Lower lobe of right lung (tissue), 2 donors: ENCODE data around the gene NUP214. TPM values are rescaled to one million over a fixed set of nuclear protein-coding genes. Genes with fewer than 3 reads are reported as not detected.
"Not testable (repeated sequence)": the region's sequence is repeated elsewhere in the genome, so short reads cannot be mapped to it uniquely, and the experiment has no call there.

Experiments
- ATAC-seq, 2 donors: fragments of 200-7000 bp; cut with Tn5 transposase; one replicate each; pipeline ENCODE4 v1.9.1; 2020 to 2022; ENCODE audit warnings: mild to moderate bottlenecking in 2 of 2, moderate library complexity in 2 of 2
- DNase-seq: peaks from one replicate; pipeline ENCODE4 v3.0.0-alpha.2; 2020
- H3K27ac ChIP-seq: fragments of 200-600 bp; one replicate; pipeline ENCODE4 v1.8.0; 2022
- H3K27me3 ChIP-seq: fragments of 200-600 bp; one replicate; pipeline ENCODE4 v1.8.0; 2022; ENCODE audit warnings: low read depth
- H3K36me3 ChIP-seq: fragments of 200-600 bp; one replicate; pipeline ENCODE4 v1.8.0; 2022; ENCODE audit warnings: mild to moderate bottlenecking
- H3K4me1 ChIP-seq: fragments of 200-600 bp; one replicate; pipeline ENCODE4 v1.8.0; 2022
- H3K4me3 ChIP-seq: fragments of 200-600 bp; one replicate; pipeline ENCODE4 v1.8.0; 2022; ENCODE audit warnings: mild to moderate bottlenecking
- H3K9me3 ChIP-seq: fragments of 200-600 bp; one replicate; pipeline ENCODE4 v1.8.0; 2022
- CTCF ChIP-seq: fragments of 200-600 bp; IDR thresholded peaks from one replicate; pipeline ENCODE4 v1.8.0; 2022; ENCODE audit warnings: antibody characterized with exemption, mild to moderate bottlenecking
- intact Hi-C: fragments of 100-400 bp; cut with DNase I; formaldehyde crosslinking; loops from one replicate; pipeline ENCODE4 v1.11.0; 2022
- total RNA-seq: library from RNA; stranded (reverse); fragmentation: NEBNext Ultra II Directional; extraction: Animal tissue kit (Norgen Biotek cat#: 25700); gene quantifications from one replicate; pipeline ENCODE4 v1.2.1, GENCODE V29; 2021
- donor health status: DM: no; HTN: yes; CAD: no; lungs with severe emphysema.

NUP214 gene
- total RNA-seq, 1 donor from 2014 or later, result 61.4 TPM

DNA sequence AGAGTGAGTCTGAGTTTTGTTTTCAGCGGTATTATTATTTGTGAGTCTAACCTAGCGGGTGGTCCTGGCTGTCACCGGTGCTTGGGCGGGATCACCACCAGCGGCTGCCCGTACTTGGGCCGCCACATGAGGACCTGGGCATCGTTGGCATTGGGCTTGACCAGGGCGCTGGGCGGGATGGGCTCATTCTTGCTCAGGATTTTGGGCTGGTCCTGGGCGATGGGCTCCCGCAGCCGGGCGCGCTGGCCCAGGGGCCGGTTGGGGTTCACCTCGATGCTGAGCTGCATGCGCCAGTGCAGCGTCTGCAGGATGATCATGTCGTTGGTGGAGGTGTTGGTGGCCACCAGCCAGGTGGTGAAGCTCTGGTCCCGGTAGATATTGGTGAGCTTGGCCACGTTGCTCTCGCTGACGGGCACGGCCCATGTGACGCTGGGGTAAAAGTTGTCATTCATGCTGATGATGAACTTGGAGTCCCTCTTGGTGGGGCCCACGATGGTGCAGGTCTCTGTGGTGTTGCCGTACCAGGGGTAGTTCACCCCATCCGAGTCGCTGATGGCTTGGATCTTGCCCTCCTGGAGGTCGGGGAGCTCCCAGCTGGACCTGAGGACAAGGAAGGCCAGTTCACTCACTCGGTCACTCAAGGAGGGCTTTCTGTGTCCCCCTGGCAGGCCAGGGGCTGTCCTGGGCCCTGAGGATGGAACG, 135.5 kb downstream of the NUP214 start:
- TF ChIP-seq CTCF, result no peak
- DNase-seq (no peak), ATAC-seq (no peak)
- intact Hi-C loops, result no loop called here
- Histone ChIP-seq H3K27ac (no peak overlapping the region), H3K27me3 (no peaks in the 10 kb centered on the region), H3K4me3 (no peak overlapping the region), H3K4me1 (peaks cover 45% of the 10 kb centered on the region), H3K36me3 (peaks cover 32% of the 10 kb centered on the region), H3K9me3 (no peaks in the 10 kb centered on the region)

- Histone ChIP-seq H3K36me3 (peaks cover 32% of the 10 kb centered on the region), H3K27me3 (no peaks in the 10 kb centered on the region), H3K27ac (no peak overlapping the region), H3K9me3 (no peaks in the 10 kb centered on the region), H3K4me3 (no peak overlapping the region), H3K4me1 (peaks cover 47% of the 10 kb centered on the region)
- intact Hi-C loops, result no loop called here
- TF ChIP-seq CTCF, result no peak
- ATAC-seq, result no peak
- DNase-seq, result no peak
Observed at GRCh38 chr9:131262327-131263032, 137.1 kb downstream of the NUP214 start.

DNA sequence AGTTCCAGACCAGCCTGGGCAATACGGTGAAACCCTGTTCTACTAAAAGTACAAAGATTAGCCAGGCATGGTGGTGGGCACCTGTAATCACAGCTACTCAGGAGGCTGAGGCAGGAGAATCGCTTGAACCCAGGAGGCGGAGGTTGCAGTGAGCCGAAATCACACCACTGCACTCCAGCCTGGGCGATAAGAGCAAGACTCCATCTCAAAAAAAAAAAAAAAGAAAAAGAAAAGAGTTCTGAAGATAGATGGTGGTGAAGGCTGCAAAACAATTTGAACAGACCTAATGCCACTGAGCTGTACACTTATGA, 137.6 kb downstream of the NUP214 start:
- peaks cover 44% of the 10 kb centered on the region for H3K4me1 ChIP-seq
- ATAC-seq, DNase-seq, H3K4me3 ChIP-seq, H3K27me3 ChIP-seq, H3K9me3 ChIP-seq, intact Hi-C loops, H3K27ac ChIP-seq: not testable (repeated sequence)
- H3K36me3 ChIP-seq, result peaks cover 32% of the 10 kb centered on the region

DNA sequence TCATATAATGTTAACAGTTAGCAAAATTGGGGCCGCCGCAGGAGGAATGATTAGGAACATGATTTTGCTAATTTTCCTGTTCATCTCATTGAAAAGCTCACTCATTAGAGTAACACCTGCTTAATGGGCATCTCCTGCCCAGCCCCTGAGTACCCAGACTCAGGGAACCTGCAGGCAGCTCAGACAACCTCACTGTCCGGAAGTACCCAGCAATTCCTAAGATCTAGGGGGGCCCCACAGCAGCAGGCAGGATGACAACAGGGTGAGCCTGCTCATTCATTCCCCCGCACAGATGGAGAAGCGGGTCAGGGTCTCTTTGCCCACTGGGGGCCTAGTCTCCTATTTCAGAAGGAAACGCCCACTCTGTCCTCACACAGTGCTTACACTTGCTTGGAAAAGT, 138.3 kb downstream of the NUP214 start:
- H3K9me3 ChIP-seq, result no peaks in the 10 kb centered on the region
- no peak overlapping the region for H3K27ac ChIP-seq
- peaks cover 48% of the 10 kb centered on the region for H3K4me1 ChIP-seq
- H3K4me3 ChIP-seq, result no peak overlapping the region
- no peaks in the 10 kb centered on the region for H3K27me3 ChIP-seq
- no peak for DNase-seq
- intact Hi-C loops, result no loop called here
- no peak for TF ChIP-seq CTCF
- ATAC-seq, result no peak
- H3K36me3 ChIP-seq, result peaks cover 30% of the 10 kb centered on the region

- Histone ChIP-seq H3K36me3 (peaks cover 25% of the 10 kb centered on the region), H3K27me3 (no peaks in the 10 kb centered on the region), H3K27ac (no peak overlapping the region), H3K4me1 (peaks cover 52% of the 10 kb centered on the region), H3K9me3 (no peaks in the 10 kb centered on the region), H3K4me3 (no peak overlapping the region)
- intact Hi-C loops, result no loop called here
- ATAC-seq, result no peak
- no peak for TF ChIP-seq CTCF
- no peak for DNase-seq
Observed at GRCh38 chr9:131264231-131264630, 138.8 kb downstream of the NUP214 start.
